Measurements from ENCODE around the gene PGAM5. TPM values are rescaled to one million over a fixed set of nuclear protein-coding genes. Genes with fewer than 3 reads are reported as not detected.
"Not testable (repeated sequence)": the region's sequence is repeated elsewhere in the genome, so short reads cannot be mapped to it uniquely, and the experiment has no call there.

The PGAM5 gene
- polyA plus RNA-seq, 3 donors from 2014 or later = 12.1 to 19.6 (median 18.7) TPM

GRCh38 chr12:132754160-132754932, 43.7 kb downstream of the PGAM5 start:
- Mint-ChIP-seq H3K36me3 (peaks cover 3 to 20% (median 10%) of the 10 kb centered on the region in 3 donors), H3K4me1 (peaks cover 6 to 9% of the 10 kb centered on the region in 2 donors), H3K4me3 (no peak overlapping the region), H3K9me3 (no peaks in the 10 kb centered on the region), H3K27ac (no peak overlapping the region), H3K27me3 (ENCODE audit: low read depth in 3 of 3) (peaks cover 0 to 4% (median 0%) of the 10 kb centered on the region in 3 donors)
- DNase-seq = no peak

DNA sequence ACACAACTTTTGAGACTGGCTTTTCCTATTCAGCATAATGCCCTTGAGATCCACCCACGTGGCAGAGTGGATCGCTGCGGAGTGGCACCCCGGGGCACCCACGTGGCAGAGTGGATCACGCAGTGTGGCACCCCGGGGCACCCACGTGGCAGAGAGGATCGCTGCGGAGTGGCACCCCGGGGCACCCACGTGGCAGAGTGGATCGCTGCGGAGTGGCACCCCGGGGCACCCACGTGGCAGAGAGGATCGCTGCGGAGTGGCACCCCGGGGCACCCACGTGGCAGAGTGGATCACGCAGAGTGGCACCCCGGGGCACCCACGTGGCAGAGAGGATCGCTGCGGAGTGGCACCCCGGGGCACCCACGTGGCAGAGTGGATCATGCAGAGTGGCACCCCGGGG, 48.2 kb downstream of the PGAM5 start:
- peaks cover 8 to 16% (median 8%) of the 10 kb centered on the region in 3 donors for H3K27me3 Mint-ChIP-seq (ENCODE audit: low read depth in 3 of 3)
- H3K4me1 Mint-ChIP-seq = peaks cover 23 to 28% of the 10 kb centered on the region in 2 donors
- H3K27ac Mint-ChIP-seq, H3K4me3 Mint-ChIP-seq, H3K9me3 Mint-ChIP-seq, DNase-seq: not testable (repeated sequence)
- peaks cover 5 to 12% (median 7%) of the 10 kb centered on the region in 3 donors for H3K36me3 Mint-ChIP-seq

GRCh38 chr12:132759359-132759758, 48.7 kb downstream of the PGAM5 start:
- Mint-ChIP-seq H3K9me3 (no peaks in the 10 kb centered on the region), H3K36me3 (peaks cover 2 to 8% (median 7%) of the 10 kb centered on the region in 3 donors), H3K27me3 (ENCODE audit: low read depth in 3 of 3) (peaks cover 8 to 16% (median 8%) of the 10 kb centered on the region in 3 donors), H3K27ac (no peak overlapping the region), H3K4me3 (peak overlapping the region; percentile 17 to 90 (median 41)), H3K4me1 (peaks cover 23 to 28% of the 10 kb centered on the region in 2 donors)
- DNase-seq = no peak

DNA sequence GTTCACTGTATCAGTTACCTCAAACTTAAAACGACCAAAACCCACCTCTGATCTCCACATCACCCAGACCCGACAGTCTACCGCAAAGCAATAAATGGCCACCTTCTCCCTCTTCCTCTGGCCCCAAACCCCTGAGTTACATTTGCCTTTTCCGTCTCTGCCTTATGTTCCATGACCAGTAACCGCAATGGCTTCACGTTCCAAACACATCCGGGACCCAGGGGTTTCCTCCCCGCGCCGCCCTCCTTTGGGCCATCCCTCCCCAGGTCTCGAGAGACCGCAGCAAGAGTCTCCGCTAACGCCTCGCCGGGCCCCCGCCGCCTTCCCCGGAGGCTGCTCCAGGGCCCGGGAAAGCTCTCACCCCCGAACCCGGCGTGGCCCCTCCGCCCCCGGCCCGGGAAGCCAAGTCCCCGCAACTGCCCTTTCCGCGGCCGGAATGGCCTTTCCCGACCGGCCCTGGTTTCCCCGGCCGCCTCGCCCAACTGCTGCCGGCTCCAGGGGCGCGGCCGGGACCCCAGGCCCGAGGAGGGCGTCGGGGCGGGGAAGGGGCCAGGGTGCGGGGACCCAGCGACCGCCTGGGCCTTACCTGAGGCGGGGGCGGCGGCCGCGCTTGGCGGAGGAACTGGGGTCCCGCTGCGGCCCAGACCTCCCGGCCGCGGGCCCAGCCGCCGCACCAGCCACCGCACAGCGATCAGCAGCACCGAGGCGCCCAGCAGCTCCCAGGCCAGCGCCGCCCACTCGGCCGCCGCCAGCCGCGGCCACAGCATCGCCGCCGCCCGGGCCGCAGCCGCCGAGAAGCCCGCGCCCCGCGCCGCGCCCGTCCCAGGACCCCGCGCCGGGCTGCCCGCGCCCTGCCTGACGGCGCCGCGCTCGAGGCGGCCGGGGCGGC, 50.6 kb downstream of the PGAM5 start, which contains the start of gene ANKLE2:
Gene ANKLE2, minus strand, starts transcription at position 801 of the 889 bp plus-strand sequence. Its CDS starts 34 bp downstream, at position 767.
- Mint-ChIP-seq H3K9me3 (no peaks in the 10 kb centered on the region), H3K4me1 (peaks cover 23 to 38% of the 10 kb centered on the region in 2 donors), H3K27ac (peak within 1 kb of the TSS; percentile 93 to 99 (median 95)), H3K27me3 (ENCODE audit: low read depth in 3 of 3) (peaks cover 8 to 16% (median 8%) of the 10 kb centered on the region in 3 donors), H3K36me3 (peaks cover 0 to 7% (median 3%) of the 10 kb centered on the region in 3 donors), H3K4me3 (peak within 1 kb of the TSS; percentile 87 to 96 (median 93))
- DNase-seq = peak; percentile 57 to 68 (median 66)

GRCh38 chr12:132761921-132762583, 51.4 kb downstream of the PGAM5 start:
- peaks cover 0 to 7% (median 1%) of the 10 kb centered on the region in 3 donors for H3K36me3 Mint-ChIP-seq
- DNase-seq = peak; percentile 81 to 87 (median 87)
- peaks cover 21 to 34% of the 10 kb centered on the region in 2 donors for H3K4me1 Mint-ChIP-seq
- peak overlapping the region; percentile 50 to 76 (median 64) for H3K27ac Mint-ChIP-seq
- H3K27me3 Mint-ChIP-seq (ENCODE audit: low read depth in 3 of 3) = peaks cover 8 to 17% (median 8%) of the 10 kb centered on the region in 3 donors
- H3K4me3 Mint-ChIP-seq = peak overlapping the region; percentile 71 to 80 (median 74)
- no peaks in the 10 kb centered on the region for H3K9me3 Mint-ChIP-seq

DNA sequence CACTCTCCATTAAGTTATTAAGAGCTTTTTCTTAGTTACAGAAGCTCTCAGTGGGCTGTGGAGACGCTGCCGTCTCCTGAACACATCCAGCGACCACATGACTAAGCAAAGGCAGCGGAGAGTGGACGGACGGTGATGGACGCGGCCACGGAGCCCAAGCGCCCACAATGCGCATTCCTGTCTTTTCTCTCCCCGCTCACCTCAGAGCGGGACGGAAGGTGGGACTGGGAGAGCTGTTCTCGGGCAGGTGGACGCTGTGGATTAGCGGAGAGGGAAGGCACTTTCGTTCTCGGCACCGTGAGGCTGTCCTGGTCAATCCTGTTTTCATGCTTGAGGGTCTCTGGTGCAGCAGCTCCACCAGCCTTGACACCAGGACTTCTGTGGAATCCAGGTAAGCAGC, 53.6 kb downstream of the PGAM5 start:
- Mint-ChIP-seq H3K4me1 (peaks cover 29 to 45% of the 10 kb centered on the region in 2 donors), H3K27me3 (ENCODE audit: low read depth in 3 of 3) (peaks cover 8 to 22% (median 8%) of the 10 kb centered on the region in 3 donors), H3K27ac (no peak overlapping the region), H3K36me3 (peaks cover 0 to 8% (median 3%) of the 10 kb centered on the region in 3 donors), H3K4me3 (no peak overlapping the region), H3K9me3 (no peaks in the 10 kb centered on the region)
- no peak for DNase-seq

- peak overlapping the region in 2 of 5 donors; percentile 18 to 53 for H3K4me3 Mint-ChIP-seq
- peak overlapping the region in 2 of 6 donors; percentile 22 to 35 for H3K27ac Mint-ChIP-seq
- no peak for DNase-seq
- peaks cover 0 to 7% (median 3%) of the 10 kb centered on the region in 3 donors for H3K36me3 Mint-ChIP-seq
- H3K9me3 Mint-ChIP-seq = no peaks in the 10 kb centered on the region
- peaks cover 5 to 23% (median 6%) of the 10 kb centered on the region in 3 donors for H3K27me3 Mint-ChIP-seq (ENCODE audit: low read depth in 3 of 3)
- H3K4me1 Mint-ChIP-seq = peaks cover 24 to 34% of the 10 kb centered on the region in 2 donors
Observed at GRCh38 chr12:132765361-132765760, 54.7 kb downstream of the PGAM5 start.

DNA sequence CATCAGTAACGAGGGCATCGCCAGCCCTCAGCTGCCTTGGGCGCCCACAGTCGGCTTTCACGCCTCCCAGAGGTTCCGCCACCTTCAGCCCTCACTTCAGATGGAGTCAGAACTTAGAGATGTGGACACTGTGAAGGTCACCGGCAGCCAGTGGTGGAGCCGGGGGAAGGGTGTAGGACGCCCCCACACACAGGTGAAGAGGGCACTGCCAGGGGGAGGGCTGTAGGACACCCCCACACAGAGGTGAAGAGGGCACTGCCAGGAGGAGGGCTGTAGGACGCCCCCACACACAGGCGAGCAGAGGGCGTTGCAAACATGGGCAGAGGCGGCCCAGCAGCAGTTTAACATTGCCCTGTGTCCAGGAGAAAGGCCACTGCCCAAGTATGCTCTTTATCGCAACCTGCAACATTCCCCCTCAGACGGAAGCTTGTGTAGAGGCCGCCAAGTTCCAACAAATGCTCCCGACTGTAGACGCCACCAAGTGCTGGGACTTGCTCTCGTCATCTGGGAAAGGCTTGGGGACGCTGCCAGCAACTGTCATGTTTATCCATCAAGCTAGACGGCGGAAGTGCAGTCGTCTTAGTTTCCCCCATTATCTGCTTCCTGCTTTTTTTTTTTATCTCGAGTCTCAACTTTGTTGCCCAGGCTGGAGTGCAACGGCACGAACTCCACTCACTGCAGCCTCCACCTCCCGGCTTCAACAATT, 55.9 kb downstream of the PGAM5 start:
- H3K9me3 Mint-ChIP-seq = no peaks in the 10 kb centered on the region
- peaks cover 16 to 30% of the 10 kb centered on the region in 2 donors for H3K4me1 Mint-ChIP-seq
- H3K27ac Mint-ChIP-seq = no peak overlapping the region
- peaks cover 0 to 15% (median 0%) of the 10 kb centered on the region in 3 donors for H3K27me3 Mint-ChIP-seq (ENCODE audit: low read depth in 3 of 3)
- H3K36me3 Mint-ChIP-seq = peaks cover 0 to 3% (median 3%) of the 10 kb centered on the region in 3 donors
- H3K4me3 Mint-ChIP-seq = peak overlapping the region in 1 of 5 donors; percentile 36
- DNase-seq = no peak

- H3K27me3 Mint-ChIP-seq (ENCODE audit: low read depth in 3 of 3) = peaks cover 0 to 11% (median 0%) of the 10 kb centered on the region in 3 donors
- no peak for DNase-seq
- no peaks in the 10 kb centered on the region for H3K9me3 Mint-ChIP-seq
- peaks cover 0 to 11% (median 11%) of the 10 kb centered on the region in 3 donors for H3K36me3 Mint-ChIP-seq
- H3K4me3 Mint-ChIP-seq = no peak overlapping the region
- H3K27ac Mint-ChIP-seq = peak overlapping the region in 2 of 6 donors; percentile 12 to 18
- peaks cover 11 to 21% of the 10 kb centered on the region in 2 donors for H3K4me1 Mint-ChIP-seq
Observed at GRCh38 chr12:132771126-132771838, 60.6 kb downstream of the PGAM5 start.
